ENCODE data around the gene OLFML1.

OLFML1 gene

DNA sequence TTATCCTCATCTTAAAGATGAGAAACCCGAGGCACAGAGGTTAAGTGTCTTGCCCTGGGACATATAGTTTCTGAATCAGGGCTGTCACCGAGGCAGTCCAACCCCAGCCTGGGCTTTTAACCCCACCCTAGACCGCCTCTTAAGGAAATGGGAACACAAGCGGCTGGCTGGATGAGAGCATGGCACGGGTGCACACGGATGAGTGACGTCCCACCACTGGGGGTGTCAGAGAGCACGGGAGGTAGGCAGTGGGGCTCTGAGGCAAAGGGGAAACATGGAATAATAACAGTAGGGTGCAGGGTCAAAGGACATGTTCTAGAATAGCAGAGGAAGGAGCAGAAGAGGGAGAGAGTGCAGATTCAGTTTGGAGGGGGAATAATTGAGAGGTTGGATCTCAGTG, 50.8 kb downstream of the OLFML1 start:
- no peak overlapping the region for H3K4me3 ChIP-seq (ENCODE audit: low read depth, low read length)
- TF ChIP-seq, protein P1, sequence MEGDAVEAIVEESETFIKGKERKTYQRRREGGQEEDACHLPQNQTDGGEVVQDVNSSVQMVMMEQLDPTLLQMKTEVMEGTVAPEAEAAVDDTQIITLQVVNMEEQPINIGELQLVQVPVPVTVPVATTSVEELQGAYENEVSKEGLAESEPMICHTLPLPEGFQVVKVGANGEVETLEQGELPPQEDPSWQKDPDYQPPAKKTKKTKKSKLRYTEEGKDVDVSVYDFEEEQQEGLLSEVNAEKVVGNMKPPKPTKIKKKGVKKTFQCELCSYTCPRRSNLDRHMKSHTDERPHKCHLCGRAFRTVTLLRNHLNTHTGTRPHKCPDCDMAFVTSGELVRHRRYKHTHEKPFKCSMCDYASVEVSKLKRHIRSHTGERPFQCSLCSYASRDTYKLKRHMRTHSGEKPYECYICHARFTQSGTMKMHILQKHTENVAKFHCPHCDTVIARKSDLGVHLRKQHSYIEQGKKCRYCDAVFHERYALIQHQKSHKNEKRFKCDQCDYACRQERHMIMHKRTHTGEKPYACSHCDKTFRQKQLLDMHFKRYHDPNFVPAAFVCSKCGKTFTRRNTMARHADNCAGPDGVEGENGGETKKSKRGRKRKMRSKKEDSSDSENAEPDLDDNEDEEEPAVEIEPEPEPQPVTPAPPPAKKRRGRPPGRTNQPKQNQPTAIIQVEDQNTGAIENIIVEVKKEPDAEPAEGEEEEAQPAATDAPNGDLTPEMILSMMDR (IDR thresholded peaks at IDR 0.05; ENCODE audit: borderline replicate concordance, insufficient read depth, low read depth, low read length): peak; percentile 39; the same call in 1 of the 2 replicates

DNA sequence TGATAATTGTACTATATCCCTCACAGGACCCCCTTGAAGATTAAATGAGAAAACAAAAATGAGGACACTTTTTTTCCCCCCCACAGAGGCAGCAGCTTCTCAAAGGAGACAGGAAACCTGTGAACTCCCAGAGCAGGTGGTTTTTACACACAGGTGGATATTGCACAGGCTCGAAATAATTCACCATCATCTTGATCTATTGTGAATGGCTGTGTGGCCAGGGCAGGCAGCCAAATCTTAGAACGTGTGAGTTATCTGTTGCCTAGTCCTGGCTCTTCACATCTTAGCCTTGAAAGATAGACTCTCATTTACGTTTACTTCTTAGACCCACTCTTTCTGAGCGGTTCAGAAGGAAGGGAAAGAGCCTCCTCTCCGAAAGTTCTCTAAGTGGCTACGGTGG, 52.0 kb downstream of the OLFML1 start:
- TF ChIP-seq, protein P1 (IDR thresholded peaks at IDR 0.05; ENCODE audit: borderline replicate concordance, insufficient read depth, low read depth, low read length): no peak
- no peak overlapping the region for H3K4me3 ChIP-seq (ENCODE audit: low read depth, low read length)

DNA sequence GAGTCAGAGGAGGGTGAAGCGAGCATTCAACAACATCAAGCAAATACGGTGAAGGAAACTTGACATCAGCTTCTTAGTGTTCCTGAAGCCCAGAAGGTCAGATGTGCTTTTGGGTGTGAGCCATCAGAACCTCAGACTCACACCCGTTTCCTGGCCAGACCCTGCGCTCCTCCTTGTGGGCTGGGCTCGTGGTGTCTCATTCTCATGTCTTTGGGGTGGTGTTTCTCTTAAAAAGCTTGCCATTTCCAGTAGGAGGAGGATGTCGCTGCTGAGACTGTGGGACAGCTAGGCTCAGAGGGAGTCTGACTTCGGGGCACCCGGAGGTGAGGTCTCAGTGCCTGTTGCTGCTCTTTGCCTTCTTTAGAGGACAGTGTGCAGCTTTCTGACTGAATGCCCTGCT, 52.7 kb downstream of the OLFML1 start:
- no peak overlapping the region for H3K4me3 ChIP-seq (ENCODE audit: low read depth, low read length)
- TF ChIP-seq, protein P1 (IDR thresholded peaks at IDR 0.05; ENCODE audit: borderline replicate concordance, insufficient read depth, low read depth, low read length): no peak

DNA sequence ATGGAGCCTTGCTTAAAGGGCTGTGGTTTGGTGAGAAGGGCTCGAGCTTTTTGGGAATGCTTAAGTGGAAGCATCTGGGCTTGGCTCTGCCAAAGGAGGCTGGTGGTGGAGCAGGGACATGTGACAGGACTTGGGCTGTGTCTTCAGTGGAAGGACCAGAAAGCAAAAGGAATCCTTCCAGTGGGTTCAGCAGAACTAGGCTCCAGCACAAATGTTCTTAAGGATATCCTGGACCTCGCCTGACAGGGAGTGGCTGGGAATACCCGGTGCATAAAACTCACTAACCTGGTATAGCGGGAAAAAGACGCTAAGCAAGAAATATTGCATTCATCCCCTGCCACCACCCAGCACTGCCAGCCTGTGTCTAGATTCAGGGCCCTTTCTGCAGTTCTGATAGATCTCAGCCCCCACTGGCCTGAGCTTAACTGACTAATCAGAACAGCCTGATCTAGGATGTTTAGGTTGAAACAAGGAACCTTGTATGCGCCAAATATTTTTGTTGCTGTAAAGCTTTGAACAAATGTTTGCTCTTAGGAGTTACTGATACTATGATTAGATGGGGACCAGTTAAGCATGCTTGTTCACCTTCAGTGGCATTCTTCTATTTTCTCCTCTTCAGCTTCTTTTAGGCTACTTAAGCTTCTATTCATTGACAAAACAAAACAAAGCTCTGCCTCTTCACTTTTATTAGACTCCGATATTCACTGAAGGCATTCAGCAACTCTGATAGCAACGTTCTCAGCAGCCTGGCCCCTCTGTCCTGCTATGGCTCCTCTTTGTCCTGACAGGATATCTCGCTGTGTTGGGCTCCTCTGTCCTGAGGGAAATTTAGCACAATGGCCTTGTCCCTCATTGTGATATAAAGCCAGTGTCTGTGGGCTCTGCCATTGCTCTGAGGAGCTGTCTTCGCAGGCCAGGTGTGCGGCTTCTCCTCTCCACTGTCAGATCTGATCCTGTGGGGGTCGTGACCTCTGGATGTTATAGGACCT, 53.5 kb downstream of the OLFML1 start:
- no peak overlapping the region for H3K4me3 ChIP-seq (ENCODE audit: low read depth, low read length)
- TF ChIP-seq, protein P1 (IDR thresholded peaks at IDR 0.05; ENCODE audit: borderline replicate concordance, insufficient read depth, low read depth, low read length): no peak

DNA sequence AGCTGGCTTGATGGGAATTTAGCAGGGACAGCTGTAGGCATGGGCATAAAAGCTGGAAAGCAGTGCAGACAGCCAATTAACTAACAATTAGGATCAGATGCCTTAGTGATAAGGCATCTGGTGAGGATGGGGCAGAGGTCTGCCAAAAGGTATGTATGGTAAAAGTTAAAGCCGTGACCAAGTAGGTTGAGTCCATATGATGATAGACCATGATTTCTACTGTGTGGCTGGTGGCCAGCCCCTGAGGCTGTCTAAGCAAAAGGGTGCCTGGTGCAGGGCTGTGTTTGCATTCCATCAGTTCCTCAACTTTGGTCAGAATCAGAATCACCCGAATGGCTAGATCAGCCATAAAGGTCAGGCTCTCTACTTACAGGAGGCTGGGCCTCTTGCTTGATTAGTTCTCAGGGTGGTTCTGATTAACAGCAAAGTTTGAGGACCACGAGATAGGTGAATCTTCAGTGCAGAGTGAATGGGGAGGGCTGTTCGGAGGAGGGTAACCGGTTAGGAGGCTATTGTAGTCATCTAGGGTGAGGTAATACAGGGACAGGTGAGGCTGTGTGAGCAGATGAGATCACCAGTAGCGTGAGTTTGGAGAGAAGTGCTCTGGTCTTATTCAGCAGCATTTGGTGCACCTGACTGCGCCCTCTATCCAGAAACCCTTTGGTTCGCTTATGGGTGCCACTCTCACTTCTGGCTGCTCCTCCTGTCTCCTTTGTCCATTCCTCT, 55.7 kb downstream of the OLFML1 start:
- TF ChIP-seq, protein P1 (IDR thresholded peaks at IDR 0.05; ENCODE audit: borderline replicate concordance, insufficient read depth, low read depth, low read length): no peak

DNA sequence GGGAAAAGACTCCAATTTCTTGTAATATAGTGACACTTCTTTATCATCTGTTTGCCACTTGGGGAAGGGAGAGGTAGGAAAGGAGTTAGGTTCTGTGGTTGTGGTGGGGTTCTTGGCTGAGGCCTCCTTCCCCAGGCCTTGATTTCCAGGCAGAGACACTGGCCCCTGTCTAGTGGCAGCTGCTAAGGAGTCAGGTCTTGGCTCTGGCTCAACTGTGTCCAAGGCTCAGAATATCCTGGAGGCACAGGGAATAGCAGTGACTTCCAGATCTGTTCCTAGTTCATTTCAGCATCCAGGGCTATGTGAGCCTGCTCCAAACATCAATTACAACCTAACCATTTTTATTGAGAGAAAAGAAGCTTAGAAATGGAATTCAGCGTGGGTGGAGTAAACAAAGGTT, 58.0 kb downstream of the OLFML1 start:
- no peak overlapping the region for H3K4me3 ChIP-seq (ENCODE audit: low read depth, low read length)
- TF ChIP-seq, protein P1 (IDR thresholded peaks at IDR 0.05; ENCODE audit: borderline replicate concordance, insufficient read depth, low read depth, low read length): no peak

More for the DNA sequence above, 55.7 kb downstream of the OLFML1 start:
- no peak overlapping the region for H3K4me3 ChIP-seq (ENCODE audit: low read depth, low read length)

Measured in GM12875 (cell line).